Stimulated activated CD4-positive, alpha-beta T cell treated with anti-CD3 and anti-CD28 coated beads, Interleukin-1b, Interleukin-23, amount 100 ng/mL, for 1 hour (primary cell): ENCODE results near the gene MAGED2.
"Not testable (repeated sequence)": the region's sequence is repeated elsewhere in the genome, so short reads cannot be mapped to it uniquely, and the experiment has no call there.

Experiments used
- DNase-seq, 2 donors: peaks; one replicate each; pipeline ENCODE4 v3.0.0-alpha.2; 2020; ENCODE audit warnings: low read depth in 2 of 2

Gene MAGED2, protein sequence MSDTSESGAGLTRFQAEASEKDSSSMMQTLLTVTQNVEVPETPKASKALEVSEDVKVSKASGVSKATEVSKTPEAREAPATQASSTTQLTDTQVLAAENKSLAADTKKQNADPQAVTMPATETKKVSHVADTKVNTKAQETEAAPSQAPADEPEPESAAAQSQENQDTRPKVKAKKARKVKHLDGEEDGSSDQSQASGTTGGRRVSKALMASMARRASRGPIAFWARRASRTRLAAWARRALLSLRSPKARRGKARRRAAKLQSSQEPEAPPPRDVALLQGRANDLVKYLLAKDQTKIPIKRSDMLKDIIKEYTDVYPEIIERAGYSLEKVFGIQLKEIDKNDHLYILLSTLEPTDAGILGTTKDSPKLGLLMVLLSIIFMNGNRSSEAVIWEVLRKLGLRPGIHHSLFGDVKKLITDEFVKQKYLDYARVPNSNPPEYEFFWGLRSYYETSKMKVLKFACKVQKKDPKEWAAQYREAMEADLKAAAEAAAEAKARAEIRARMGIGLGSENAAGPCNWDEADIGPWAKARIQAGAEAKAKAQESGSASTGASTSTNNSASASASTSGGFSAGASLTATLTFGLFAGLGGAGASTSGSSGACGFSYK

DNA sequence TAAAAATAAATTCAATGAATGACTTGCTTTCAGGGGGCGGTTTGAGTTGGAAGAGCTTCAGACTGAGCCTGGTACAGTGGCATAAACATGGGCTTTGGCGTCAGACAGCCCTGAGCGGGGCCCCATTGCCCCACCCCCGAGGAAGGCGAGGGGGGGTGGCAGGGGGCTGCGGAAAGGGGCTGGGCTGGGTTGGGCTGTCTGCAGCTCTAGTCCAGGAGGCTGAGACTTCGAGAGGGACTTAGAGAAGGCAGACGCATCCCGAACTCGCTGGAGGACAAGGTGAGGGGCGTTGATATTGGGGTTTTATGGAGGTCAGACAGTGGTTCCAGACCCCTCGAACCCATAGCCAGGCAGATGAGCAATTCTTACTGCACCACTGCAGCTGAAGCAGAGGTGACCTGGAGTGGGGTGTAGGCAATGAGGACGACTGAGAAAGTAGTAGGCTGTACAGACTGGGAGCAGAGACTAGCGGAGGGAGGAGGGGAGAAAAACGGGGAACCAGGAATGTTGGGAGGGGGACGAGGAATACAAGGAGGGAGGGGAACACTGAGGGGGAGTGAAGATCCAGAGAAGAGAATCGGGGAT lies at the start of gene MAGED2:
Gene MAGED2, plus strand, starts transcription at position 222 of the 585 bp plus-strand sequence. CDS start 1,587 bp downstream, outside the sequence.
- DNase-seq: peak in 1 of 2 donors; percentile 17

DNA sequence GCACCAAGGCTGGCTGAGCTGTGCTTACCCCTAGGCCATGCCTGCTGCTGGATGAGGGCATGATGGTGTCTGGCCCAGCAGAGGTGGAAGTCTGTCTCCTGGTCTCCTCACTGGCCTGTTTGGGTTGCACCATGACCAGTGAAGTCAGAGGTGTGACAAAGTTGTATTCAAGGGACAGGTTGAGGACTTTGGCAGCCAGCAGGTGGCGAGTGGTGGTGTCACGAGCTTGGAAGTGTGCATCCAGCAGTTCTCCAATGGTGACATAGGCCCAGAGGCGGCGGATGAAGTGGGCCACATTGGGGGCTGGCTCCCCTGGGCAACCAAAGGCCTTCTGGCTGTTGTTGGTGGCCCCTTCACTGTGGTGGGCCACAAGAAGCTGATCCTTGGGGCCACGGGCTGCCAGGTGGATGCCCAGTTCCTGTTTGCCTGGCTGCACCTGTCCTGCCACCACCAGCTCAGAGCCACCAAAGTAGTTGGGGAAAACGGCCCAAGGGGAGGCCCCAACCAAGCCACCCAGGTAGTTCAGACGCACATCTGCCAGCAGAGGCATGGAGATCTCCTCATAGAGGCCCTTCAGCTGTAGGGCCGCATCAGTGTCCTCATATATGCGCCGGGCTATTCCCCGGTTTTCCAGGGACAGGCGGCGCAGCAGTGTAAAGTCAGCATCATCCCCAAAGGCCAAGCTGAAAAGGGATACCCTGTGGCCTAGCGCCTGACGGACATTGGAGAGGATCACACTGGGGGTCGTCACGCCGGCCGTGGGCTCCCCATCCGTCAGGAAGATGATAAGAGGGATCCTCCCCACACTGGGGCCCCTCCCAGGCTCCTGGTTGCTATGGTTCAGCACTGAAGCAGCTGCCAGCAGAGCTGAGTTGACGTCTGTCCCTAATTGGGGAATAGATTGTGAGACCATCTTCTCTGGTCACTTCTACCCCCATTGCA lies 49.2 kb upstream of the MAGED2 start:
- no peak for DNase-seq

DNA sequence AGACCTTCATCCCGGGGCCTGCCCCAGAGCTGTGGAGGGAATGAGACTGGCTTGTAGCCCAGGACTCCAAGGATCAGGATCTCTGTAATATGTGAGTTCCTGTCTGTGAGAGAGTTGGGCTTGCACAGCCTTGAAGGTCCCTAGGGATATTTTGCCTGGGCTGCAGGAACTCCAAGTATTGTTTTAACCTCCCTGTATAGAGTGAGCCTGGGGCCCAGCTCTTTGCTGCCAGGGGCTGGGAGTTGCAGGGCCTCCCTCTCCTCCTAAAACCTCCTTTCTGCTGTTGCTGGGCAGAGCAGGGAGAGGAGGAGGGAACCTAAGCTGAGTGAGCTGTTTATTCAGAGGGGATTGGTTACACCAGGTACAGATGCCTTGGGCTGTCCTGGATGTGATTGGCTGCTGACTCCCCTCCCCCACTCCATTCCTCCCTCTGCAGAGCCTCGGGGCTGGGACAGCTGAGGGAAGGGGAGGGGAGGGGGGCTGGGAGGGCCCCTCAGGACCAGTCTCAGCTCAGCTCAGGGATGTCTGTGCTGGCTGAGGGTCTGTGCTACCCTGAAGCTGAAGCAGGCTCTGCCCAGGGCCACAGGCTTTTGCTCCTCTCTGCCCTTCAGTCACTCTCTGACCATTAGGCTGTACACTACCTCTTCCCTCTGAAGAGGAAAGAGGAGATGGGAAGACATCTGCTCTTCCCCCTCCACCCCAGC lies 33.0 kb upstream of the MAGED2 start:
- DNase-seq: not testable (repeated sequence)

DNA sequence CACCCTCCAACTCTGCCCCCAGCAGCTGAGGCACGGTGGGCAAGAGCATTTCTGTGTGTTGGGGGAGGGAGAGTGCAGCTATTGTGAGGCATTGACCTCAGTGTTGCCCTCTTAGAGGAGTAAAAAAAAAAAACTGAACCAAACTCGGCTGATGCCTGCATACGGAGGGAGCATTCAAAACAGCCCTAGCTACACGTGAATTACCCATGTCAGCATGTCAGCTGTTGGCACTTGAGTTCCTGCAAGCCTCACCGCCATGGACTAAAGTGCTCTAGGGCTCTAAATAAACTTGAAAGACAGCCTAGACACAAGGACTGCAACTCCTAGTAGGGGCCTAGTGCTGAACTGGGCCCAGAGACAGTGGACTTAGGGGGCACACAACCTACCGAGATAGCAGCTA lies 31.5 kb upstream of the MAGED2 start:
- no peak for DNase-seq

DNA sequence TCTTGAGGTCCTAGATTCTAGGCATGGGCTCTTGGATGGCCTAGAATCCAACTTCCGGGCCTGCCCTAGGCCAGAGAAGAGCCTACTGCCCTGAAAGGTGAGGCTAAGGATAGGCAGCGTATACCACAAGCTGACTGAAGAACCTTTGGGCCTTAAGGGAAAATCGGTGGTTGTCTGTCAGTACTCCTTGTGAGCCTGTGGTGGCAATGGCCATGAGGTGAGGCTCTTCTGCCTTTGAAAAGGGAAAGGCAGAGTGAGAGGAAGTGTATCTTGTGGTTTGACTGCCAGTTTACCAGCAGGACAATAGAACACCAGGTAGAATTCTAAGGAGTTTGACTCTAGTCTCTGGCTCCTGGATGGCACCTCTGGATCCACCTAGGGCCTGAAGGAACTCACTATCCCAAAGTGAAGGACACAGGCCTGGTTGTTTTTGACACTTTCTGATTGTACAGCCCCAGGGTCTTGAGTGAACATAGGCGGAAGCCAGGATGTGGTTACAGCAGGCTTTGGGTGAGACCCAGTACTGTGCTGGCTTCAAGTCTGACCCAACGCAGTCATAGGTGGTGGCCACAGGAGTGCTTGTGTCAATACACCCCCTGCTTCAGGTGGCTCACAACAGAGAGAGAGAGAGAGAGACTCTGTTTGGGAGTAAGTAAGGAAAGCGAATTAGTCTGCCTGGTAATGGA lies 30.4 kb upstream of the MAGED2 start:
- no peak for DNase-seq

DNA sequence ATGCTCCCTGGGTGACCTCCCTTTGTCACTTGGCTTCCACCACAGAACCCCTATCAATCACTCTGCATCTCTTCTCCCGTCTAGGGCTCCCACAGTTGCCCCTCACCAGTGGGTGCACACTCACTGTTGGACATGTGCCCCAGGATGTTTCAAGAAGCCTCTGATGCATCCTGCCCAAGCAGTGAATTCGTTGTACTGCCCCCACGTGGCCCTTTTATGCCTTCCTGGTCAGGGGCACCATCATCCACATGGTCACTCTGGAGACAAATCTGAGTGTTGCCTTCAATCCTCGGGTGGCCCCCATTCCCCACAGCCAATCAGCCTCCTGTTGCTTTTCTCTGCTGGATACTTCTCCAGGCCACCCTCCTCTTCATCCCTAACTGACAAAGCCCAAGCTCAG lies 21.6 kb upstream of the MAGED2 start:
- no peak for DNase-seq

DNA sequence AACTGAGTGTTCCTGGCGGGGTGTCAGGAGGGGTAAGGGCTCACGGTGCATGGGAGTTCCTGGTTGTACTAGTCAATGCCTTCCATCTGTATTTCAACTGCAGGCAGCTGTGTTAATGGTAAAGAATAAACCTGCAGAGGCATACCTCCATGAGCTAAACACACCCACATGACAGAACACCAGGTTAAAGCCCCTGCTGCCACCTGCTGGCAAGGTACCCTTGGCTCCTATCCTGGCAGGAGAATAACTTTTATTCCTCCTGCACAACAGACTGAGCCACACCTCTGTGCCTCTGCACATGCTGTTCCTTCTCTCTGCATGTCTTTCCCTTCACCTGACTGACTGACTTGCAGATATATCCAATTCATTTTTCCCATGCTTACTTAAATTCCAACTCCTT lies 20.6 kb upstream of the MAGED2 start:
- DNase-seq: no peak

DNA sequence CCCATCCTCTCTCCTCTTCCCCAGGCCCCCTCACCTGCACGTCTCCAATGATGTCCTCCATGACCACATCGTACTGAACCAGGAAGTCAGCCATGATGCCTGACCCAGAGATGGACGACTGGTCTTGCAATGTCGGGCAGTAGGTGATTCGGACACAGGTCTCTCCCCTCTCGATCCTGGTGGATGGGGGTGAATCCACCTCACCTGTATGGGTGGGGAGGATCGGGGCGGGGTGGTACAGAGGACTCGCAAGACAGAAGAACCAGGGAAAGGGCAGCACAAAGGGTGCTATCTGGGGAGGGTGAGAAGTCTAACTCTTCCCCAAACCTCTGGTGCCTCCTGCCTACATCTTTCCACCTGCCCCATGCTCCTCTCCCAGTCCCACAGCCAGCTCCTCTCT lies 19.1 kb upstream of the MAGED2 start:
- no peak for DNase-seq

DNA sequence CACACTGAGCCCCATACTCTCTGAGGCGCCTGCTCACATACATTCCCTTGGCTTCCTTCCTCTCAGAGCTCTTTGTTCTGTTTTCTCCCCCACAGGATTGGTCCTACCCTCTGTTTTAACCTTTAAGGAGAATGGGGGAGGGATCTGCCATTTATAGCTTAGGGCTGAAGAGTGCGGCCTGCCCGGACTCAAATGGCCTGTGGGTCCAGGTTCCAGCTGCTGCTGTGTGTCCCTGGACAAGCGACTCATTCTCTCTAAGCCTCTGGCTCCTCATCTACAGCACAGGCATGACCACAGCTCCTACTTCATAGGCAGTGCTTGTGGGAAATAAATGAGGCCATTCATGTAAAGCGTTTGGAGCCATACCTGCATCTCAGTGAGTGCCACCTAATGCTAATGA lies 18.1 kb upstream of the MAGED2 start:
- not testable (repeated sequence) for DNase-seq

DNA sequence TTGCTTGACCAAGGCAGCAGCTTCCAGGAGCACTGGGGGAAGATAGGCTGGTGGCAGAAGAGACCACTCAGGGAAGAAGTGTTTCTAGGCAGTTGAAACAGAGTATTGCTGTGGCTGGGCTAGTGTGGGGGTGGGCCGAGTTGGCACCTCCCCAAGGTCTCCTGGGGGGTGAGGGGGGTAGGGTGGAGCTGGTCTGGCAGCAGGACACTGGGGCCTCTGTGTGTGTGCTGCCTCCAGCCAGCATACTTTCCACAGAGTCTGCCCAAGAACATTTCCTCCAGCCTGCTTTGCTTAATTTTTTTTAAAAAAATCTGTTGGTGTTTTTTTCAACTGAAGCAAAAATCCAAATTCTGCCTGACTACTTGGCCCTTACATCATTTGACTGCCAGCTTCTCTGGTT lies 13.5 kb upstream of the MAGED2 start:
- no peak for DNase-seq

DNA sequence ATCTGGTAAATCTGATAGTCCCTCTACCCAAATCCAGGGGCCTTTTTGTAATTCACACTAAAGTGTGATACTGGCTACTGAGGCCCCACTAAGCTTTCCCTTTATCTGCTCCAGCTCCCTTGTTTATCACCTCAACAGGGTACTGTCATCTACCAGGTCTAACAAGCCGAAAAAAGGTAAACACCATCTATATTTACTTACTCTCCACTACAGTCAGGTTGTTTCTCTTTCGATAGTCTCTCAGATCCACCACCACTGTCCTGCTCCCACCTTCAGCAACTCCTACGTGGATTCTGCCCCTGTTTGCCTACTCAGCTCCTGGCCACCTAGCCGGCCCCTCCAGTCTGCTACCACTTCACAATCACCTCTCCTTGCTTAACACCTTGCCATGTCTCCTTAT lies 12.8 kb upstream of the MAGED2 start:
- DNase-seq: no peak

DNA sequence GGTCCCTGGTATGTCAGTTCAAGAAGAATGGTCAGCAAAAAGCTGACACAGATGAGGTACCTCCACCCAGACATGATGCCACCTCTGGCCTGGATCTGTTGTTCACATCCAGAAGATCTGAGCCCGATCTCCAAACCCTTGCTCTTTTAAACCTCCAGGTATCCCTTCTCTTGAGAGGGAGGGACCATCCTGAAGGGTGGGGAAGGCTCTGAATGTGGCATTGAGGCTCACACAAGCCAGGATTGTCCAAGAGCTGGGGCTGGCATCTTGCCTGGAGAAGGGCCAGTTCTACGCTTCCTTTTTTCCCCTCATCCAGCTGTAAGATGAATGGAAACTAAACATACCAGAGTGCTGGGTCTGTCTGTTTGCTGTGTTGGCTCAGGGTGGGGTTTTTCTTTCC lies 9.4 kb upstream of the MAGED2 start, which contains the start of gene ITIH6:
Gene ITIH6, minus strand, starts transcription at position 119 of the 400 bp plus-strand sequence. Its CDS starts 45 bp downstream, at position 74.
- DNase-seq: no peak

DNA sequence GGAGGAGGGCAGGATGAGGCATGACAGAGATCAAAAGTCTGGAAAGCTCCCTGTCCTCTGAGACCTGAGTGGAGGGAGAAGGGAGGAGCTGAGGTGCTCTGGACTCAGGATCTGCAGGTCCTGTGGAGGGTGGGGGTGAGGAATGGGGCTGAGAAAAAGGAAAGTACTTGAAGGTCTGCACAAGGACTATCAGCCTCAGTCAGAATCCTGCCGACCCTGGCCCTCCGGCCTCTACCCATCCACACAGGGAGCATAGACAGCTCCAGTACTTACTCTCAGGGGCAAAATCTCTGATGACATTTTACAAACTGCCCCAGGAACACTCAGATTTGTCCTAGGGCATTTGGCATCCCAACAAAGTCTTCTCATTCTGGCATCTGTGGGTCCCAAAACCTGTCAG lies 8.5 kb upstream of the MAGED2 start:
- DNase-seq: no peak

DNA sequence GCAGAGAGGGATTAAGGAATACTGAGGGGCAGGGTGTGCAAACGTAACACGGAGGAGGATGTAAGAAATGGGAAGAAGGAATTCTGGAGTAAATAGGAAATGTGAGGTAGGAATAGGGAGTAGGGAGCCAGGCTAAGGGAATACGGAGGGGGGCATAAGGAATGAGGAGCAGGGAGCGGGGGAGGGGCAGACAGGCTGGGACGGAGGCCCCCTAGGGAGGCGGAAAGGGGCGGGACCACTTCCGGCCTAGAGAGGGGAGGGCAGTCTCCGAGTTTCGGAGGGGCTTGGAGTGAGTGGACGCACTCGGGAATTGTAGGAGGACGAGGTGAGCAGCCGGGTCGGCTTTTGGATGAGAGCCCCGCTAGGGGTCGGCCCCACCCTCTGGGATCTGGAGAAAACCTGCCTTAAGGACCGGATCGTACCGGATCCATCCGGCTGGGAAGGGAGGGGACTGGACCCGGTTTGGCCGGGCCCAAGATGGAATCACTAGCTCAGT lies 612 bp downstream of the MAGED2 start:
- DNase-seq: no peak

DNA sequence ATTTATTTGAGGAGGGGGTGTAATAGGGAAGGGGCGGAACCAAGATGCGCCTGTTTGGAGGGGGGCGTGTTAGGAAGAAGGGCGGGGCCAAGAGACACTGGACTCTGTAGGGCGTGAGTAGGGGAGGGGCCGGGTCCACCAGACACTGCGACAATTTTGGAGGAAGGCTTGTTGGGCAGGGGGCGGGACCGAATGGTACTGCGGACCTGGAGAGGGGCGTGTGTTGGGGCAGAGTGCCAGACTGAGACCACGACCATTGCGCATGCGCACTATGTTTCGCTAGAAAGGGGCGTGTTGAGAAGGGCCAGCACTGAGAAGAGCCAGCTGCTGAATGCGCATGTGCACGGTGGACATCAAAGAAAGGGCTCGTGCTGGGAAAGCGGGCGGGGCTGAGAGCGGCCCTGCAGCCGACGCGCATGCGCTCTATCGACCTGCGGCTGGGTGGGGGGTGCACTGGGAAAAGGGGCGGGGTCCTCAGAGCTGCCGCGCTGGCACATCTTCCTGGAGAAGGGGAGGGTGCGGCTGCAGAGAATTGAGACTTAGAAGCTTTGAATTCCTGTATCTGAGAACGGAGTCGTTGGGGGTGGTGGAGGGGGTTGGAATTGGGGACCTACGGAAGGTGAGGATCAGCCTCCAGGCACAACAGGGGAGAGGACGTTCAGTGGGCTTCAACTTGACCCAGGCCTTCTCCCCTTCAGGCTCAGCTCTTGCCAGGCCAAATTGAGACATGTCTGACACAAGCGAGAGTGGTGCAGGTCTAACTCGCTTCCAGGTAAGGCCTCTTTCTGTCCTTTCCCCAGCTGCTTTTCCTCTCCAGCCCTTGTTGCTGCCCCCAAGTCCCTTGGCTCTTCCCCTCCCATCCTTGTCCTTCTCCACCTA lies 1.3 kb downstream of the MAGED2 start:
- DNase-seq: peak; percentile 54 to 74

DNA sequence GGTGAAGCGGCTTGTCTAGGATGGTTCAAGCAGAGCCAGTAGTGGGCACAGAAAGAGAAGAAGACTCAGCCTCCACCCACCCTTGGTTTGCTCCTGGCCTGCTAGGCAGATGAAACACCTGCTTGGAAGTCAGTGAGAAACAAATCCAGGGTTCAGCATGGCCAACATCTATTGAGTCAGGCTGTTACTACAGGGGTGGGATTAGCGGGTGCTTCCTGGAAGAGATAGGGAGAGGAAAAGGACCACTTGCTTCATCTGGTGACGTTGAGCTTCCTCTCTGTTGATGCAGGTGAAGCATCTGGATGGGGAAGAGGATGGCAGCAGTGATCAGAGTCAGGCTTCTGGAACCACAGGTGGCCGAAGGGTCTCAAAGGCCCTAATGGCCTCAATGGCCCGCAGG lies 3.0 kb downstream of the MAGED2 start:
- no peak for DNase-seq

DNA sequence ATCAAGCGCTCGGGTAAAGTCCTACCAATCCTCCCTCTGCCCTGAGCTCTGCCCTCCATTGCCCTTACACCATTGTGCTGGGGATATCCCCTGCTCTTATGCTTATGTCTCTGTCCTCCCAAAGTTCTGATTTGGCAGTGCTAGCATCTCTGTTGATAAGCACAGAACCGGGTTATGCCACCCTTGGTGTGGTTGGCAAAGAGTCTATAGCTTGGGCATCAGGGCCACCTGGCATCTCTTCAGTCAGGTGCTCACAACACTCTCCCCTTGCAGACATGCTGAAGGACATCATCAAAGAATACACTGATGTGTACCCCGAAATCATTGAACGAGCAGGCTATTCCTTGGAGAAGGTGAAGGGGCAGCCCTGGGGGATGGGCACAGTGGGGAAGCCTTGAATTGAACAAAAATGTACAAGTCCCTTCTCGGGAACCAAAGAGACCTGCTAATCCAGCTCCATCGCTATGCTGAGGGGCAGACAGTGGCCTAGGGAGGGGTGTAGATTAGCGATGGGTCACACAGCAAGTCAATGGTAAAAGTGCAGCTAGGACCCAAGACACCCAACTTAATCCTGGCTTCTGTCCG lies 3.8 kb downstream of the MAGED2 start:
- no peak for DNase-seq

DNA sequence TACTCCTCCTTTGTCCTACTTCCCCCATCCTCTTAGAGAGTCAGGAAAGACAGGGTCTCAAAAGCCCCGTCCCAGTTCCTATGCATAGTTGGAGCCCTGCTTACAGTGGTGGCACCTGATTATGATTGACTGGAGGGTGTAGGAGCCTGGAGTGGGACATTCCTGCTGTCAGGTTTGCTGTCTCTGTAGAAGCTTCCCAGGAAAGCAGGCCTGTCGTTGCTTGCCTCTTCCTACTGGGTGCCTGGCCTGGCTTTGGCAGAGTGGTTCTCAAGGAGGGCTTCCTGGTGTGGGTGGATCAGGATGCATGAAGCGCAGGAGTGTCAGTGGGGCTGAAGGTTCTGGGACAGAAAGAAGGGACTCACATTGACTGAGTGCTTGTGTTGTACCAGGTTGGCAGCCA lies 4.8 kb downstream of the MAGED2 start:
- no peak for DNase-seq

DNA sequence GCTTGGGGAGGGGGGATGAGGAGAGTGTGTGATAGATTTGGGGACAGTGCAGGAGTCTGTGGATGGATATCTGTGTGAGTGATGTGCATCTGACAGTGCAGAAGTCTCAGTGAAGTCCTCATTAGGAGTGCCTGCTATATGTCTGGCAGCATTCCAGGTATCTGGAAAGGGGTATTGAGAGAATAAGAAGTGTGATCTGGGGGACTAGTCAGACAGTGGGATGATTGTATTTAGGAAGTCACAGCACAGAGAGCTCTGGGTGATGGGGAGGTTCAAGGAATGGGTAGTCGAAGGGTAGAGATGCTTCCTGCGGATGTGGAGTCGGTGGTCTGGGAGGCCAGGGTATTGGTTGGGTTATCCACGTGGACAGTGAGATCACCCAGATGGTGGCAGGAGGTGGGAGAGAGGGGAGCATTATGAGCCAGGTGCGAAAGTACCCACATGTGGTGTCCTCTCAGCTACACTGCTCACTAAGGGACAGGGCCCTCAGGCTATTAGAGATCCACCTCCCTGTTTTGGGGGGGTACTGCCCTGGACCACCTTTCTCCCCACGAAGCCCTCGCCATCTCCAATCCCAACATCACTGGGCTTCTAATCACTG lies 9.8 kb downstream of the MAGED2 start:
- no peak for DNase-seq
